Progenitor cell of endocrine pancreas (in vitro differentiated cells): ENCODE measurements around the gene KLF2. TPM values are rescaled to one million over a fixed set of nuclear protein-coding genes. Genes with fewer than 3 reads are reported as not detected.
A peak's percentile ranks its signal among the peaks of the same experiment; 100 is the strongest.

ENCODE experiments used
- DNase-seq: peaks from one replicate; pipeline ENCODE4 v3.0.0; 2021; ENCODE audit warnings: low spot score; ENCODE audit not compliant: unreplicated experiment
- H3K27ac Mint-ChIP-seq: 2 replicates; pipeline ENCODE4 v1.8.0; 2021; ENCODE audit warnings: mild to moderate bottlenecking, moderate library complexity, mixed read lengths
- H3K27me3 Mint-ChIP-seq: 2 replicates; pipeline ENCODE4 v1.8.0; 2021; ENCODE audit warnings: mixed read lengths
- H3K36me3 Mint-ChIP-seq: 2 replicates; pipeline ENCODE4 v1.8.0; 2022; ENCODE audit warnings: mixed read lengths; ENCODE audit not compliant: insufficient read depth
- H3K4me1 Mint-ChIP-seq: 2 replicates; pipeline ENCODE4 v1.8.0; 2021; ENCODE audit warnings: low read depth, mixed read lengths
- H3K4me3 Mint-ChIP-seq: 2 replicates; pipeline ENCODE4 v1.8.0; 2021; ENCODE audit warnings: low read depth, mild to moderate bottlenecking, moderate library complexity, mixed read lengths
- H3K9me3 Mint-ChIP-seq: 2 replicates; pipeline ENCODE4 v1.8.0; 2021; ENCODE audit warnings: low read depth, mixed read lengths
- CTCF ChIP-seq: fragments of 200-600 bp; sonication (generic); IDR thresholded peaks from one replicate; pipeline ENCODE4 v1.5.0; 2021; ENCODE audit warnings: antibody characterized with exemption, mild to moderate bottlenecking; ENCODE audit not compliant: unreplicated experiment
- total RNA-seq: library from RNA; stranded (reverse); gene quantifications from 2 replicates; pipeline ENCODE4 v1.2.1, GENCODE V29; 2021

KLF2 gene
- total RNA-seq, 1 donor from 2014 or later = 2.7 TPM

DNA sequence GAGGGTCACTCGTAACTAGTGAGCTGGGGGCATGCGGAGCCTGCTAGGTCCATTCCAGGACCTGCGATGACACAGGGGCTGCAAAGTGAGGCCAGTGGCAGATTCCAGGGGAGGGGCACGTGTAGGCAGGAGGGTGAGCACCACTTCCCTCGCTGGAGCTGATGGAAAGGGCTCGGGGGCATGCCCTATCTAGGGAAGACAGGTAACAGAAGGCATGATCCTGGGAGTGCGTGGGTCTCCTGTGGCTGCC lies 51.2 kb downstream of the KLF2 start:
- Mint-ChIP-seq H3K9me3 (no peaks in the 10 kb centered on the region), H3K4me3 (no peak overlapping the region), H3K27me3 (no peaks in the 10 kb centered on the region), H3K27ac (no peak overlapping the region), H3K4me1 (peaks cover 19% of the 10 kb centered on the region), H3K36me3 (peaks cover 17% of the 10 kb centered on the region)
- DNase-seq = no peak
- no peak for TF ChIP-seq CTCF

DNA sequence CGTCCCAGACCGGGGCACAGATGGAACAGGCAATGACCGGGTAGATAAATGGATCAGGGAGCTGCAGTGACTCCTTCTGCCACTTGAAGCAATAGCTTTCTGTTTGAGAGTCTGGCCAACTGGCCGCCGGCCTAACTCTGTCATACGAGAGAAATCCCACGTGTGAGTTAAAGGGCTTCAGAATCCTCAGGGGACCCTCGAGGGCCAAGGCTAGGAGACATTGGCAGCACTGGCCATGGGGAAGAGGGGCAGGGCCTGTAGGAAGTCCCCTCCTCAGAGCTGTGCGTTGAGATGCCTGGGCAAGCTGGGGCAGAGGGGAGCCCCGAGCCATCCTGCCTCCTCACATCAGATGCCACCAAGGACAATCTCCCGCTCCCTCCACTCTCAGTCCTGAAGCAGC lies 51.6 kb downstream of the KLF2 start:
- no peak for DNase-seq
- no peak overlapping the region for H3K27ac Mint-ChIP-seq
- peaks cover 15% of the 10 kb centered on the region for H3K36me3 Mint-ChIP-seq
- H3K9me3 Mint-ChIP-seq = no peaks in the 10 kb centered on the region
- H3K4me1 Mint-ChIP-seq = peaks cover 15% of the 10 kb centered on the region
- no peaks in the 10 kb centered on the region for H3K27me3 Mint-ChIP-seq
- no peak for TF ChIP-seq CTCF
- no peak overlapping the region for H3K4me3 Mint-ChIP-seq

DNA sequence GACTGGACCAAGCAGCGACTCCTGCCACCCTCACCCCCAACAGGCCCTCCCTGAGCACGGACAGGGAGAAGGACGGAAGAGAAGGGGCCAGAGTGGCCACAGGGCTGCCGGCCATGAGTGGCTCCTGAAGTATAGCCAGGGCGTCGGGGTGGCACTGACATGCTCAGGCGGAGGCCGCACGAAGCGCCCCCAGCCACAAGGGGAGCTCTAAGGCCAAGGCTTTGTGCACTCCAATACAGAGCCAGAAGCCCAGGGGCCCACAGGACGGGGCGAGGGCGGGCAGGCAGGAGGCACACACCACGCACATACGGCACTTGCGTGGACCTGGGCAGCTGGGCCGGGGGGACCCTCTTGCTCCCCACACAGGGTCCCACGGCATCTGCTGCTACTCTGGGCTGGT lies 52.0 kb downstream of the KLF2 start:
- H3K27ac Mint-ChIP-seq = no peak overlapping the region

GRCh38 chr19:16377521-16377920 lies 52.9 kb downstream of the KLF2 start:
- peaks cover 14% of the 10 kb centered on the region for H3K36me3 Mint-ChIP-seq
- no peak for TF ChIP-seq CTCF
- H3K4me3 Mint-ChIP-seq = no peak overlapping the region
- peaks cover 5% of the 10 kb centered on the region for H3K4me1 Mint-ChIP-seq
- H3K27me3 Mint-ChIP-seq = no peaks in the 10 kb centered on the region
- no peak for DNase-seq
- H3K27ac Mint-ChIP-seq = no peak overlapping the region
- H3K9me3 Mint-ChIP-seq = no peaks in the 10 kb centered on the region

More for the DNA sequence above, 52.0 kb downstream of the KLF2 start:
- H3K27me3 Mint-ChIP-seq = no peaks in the 10 kb centered on the region
- no peak overlapping the region for H3K4me3 Mint-ChIP-seq
- TF ChIP-seq CTCF = peak; percentile 56
- peaks cover 14% of the 10 kb centered on the region for H3K36me3 Mint-ChIP-seq
- H3K4me1 Mint-ChIP-seq = peaks cover 11% of the 10 kb centered on the region
- H3K9me3 Mint-ChIP-seq = no peaks in the 10 kb centered on the region
- DNase-seq = no peak

Other genes with a start within 250 kb of the KLF2 start
- 275 and 300 TPM in 2 replicates for gene TPM4, start 248.3 kb upstream of the KLF2 start, total RNA-seq
- 65.5 and 67.5 TPM in 2 replicates for gene RAB8A, start 212.9 kb upstream of the KLF2 start, total RNA-seq
- gene HSH2D, start 181.1 kb upstream of the KLF2 start, total RNA-seq = 0.72 and 0.84 TPM in 2 replicates
- not detected in 2 replicates for gene CIB3, start 151.3 kb upstream of the KLF2 start, total RNA-seq
- gene FAM32A, start 139.4 kb upstream of the KLF2 start, total RNA-seq = 91.6 and 95.2 TPM in 2 replicates
- 47.4 and 51.8 TPM in 2 replicates for gene AP1M1, start 126.9 kb upstream of the KLF2 start, total RNA-seq
- 56.8 and 59.3 TPM in 2 replicates for gene EPS15L1, start 147.1 kb downstream of the KLF2 start, total RNA-seq
- gene CALR3, start 171.3 kb downstream of the KLF2 start, total RNA-seq = not detected in 2 replicates
- 11.5 and 12.3 TPM in 2 replicates for gene C19orf44, start 171.6 kb downstream of the KLF2 start, total RNA-seq
- 74.6 and 76.4 TPM in 2 replicates for gene CHERP, start 217.6 kb downstream of the KLF2 start, total RNA-seq
- gene SLC35E1, start 247.6 kb downstream of the KLF2 start, total RNA-seq = 48.5 and 49.1 TPM in 2 replicates